ENCODE measurements around the gene UCP1.

DNA sequence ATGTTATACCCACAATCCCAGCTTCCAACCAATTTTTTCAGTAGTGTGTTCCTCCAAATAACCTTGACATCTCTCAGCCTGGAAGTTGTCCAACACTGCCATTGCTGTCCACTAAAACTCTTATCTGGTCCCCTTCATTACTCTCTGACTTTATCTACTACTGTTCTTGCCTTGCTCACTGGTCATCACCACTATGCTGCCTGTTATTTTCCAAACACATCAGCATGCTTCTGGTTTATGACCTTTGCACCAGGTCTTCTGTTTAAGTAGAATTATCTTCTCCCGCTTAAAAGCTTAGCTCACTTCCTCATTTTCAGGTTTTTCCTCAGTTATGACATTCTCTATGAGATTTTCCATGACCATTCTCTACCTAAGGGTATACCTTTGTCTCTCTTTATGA lies 39.3 kb downstream of the UCP1 start:
- TF ChIP-seq, protein P1, sequence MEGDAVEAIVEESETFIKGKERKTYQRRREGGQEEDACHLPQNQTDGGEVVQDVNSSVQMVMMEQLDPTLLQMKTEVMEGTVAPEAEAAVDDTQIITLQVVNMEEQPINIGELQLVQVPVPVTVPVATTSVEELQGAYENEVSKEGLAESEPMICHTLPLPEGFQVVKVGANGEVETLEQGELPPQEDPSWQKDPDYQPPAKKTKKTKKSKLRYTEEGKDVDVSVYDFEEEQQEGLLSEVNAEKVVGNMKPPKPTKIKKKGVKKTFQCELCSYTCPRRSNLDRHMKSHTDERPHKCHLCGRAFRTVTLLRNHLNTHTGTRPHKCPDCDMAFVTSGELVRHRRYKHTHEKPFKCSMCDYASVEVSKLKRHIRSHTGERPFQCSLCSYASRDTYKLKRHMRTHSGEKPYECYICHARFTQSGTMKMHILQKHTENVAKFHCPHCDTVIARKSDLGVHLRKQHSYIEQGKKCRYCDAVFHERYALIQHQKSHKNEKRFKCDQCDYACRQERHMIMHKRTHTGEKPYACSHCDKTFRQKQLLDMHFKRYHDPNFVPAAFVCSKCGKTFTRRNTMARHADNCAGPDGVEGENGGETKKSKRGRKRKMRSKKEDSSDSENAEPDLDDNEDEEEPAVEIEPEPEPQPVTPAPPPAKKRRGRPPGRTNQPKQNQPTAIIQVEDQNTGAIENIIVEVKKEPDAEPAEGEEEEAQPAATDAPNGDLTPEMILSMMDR (IDR thresholded peaks at IDR 0.05; ENCODE audit: low read depth, low read length), result no peak
- no peak for TF ChIP-seq POLR2A (IDR thresholded peaks at IDR 0.05; ENCODE audit: extremely low read depth, insufficient read length)
